ENCODE results near the gene COLGALT1.

- TF ChIP-seq CTCF (IDR thresholded peaks at IDR 0.05) (no peak), POLR2A (IDR thresholded peaks at IDR 0.05) (no peak)
These were observed 49.0 kb downstream of the COLGALT1 start for GRCh38 chr19:17604372-17605025.
